Thymus (tissue), 11 donors: ENCODE data around the gene FAS. TPM values are rescaled to one million over a fixed set of nuclear protein-coding genes. Genes with fewer than 3 reads are reported as not detected.

Experiments
- DNase-seq, 9 donors: peaks; one replicate each; pipeline ENCODE4 v3.0.0-alpha.2; 2013; ENCODE audit warnings: low spot score in 9 of 9, low read depth in 6 of 9, missing footprints in 1 of 9
- H3K27ac ChIP-seq, 2 donors: one replicate each; pipeline ENCODE4 v1.5.1; 2013; ENCODE audit warnings: control low read depth in 1 of 2, low read depth in 1 of 2, low read length in 1 of 2, mild to moderate bottlenecking in 1 of 2, moderate library complexity in 1 of 2
- H3K27me3 ChIP-seq, 2 donors: one replicate each; pipeline ENCODE4 v1.5.1; 2013; ENCODE audit warnings: low read length in 1 of 2; ENCODE audit not compliant: control insufficient read depth in 2 of 2, insufficient read depth in 1 of 2
- H3K36me3 ChIP-seq, 2 donors: one replicate each; pipeline ENCODE4 v1.5.1; 2013; ENCODE audit warnings: low read length in 1 of 2, mild to moderate bottlenecking in 1 of 2, moderate library complexity in 1 of 2; ENCODE audit not compliant: control insufficient read depth in 2 of 2, insufficient read depth in 2 of 2
- H3K4me1 ChIP-seq, 2 donors: one replicate each; pipeline ENCODE4 v1.5.1; 2013; ENCODE audit warnings: low read length in 2 of 2; ENCODE audit not compliant: control insufficient read depth in 2 of 2, insufficient read depth in 2 of 2
- H3K4me3 ChIP-seq, 2 donors: one replicate each; pipeline ENCODE4 v1.5.1; 2013; ENCODE audit warnings: low read length in 2 of 2, control low read depth in 1 of 2, mild to moderate bottlenecking in 1 of 2
- H3K9me3 ChIP-seq, 2 donors: one replicate each; pipeline ENCODE4 v1.5.1; 2013; ENCODE audit warnings: low read length in 1 of 2, mild to moderate bottlenecking in 1 of 2; ENCODE audit not compliant: control insufficient read depth in 2 of 2, insufficient read depth in 1 of 2
- WGBS: extraction: QIAGEN DNeasy Blood & Tissue Kit; methylation state at CpG from one replicate; pipeline ENCODE4 v1.1.7; 2013; 5-methylcytosine and 5-hydroxymethylcytosine counted together
- polyA plus RNA-seq: library from polyadenylated mRNA; stranded (reverse); fragments of 200-250 nt; gene quantifications from one replicate; pipeline ENCODE4 v1.2.3, GENCODE V29; 2013
- total RNA-seq: library from RNA; stranded (reverse); fragments of 120-200 nt; gene quantifications from one replicate; pipeline ENCODE4 v1.2.4, GENCODE V29; 2013
- donor health status: healthy.

The FAS gene
- total and polyA plus RNA-seq, 2 donors = 31.6 to 36.8 TPM

- 82% methylated on average over 3 of the region's 3 CpGs for WGBS
- peak in 1 of 9 donors; percentile 8 for DNase-seq
- peak overlapping the region; percentile 43 to 69 for H3K4me3 ChIP-seq
- H3K36me3 ChIP-seq = no peaks in the 10 kb centered on the region
- H3K27me3 ChIP-seq = no peaks in the 10 kb centered on the region
- H3K9me3 ChIP-seq = no peaks in the 10 kb centered on the region
- peak overlapping the region; percentile 43 to 56 for H3K27ac ChIP-seq
- H3K4me1 ChIP-seq = peaks cover 3 to 7% of the 10 kb centered on the region in 2 donors
Observed at GRCh38 chr10:88975377-88975720, 15.2 kb upstream of the FAS start.

- 100% methylated on average over 2 of the region's 2 CpGs for WGBS
- H3K9me3 ChIP-seq = no peaks in the 10 kb centered on the region
- no peaks in the 10 kb centered on the region for H3K27me3 ChIP-seq
- H3K4me1 ChIP-seq = peaks cover 3 to 7% of the 10 kb centered on the region in 2 donors
- H3K27ac ChIP-seq = no peak overlapping the region
- no peak overlapping the region for H3K4me3 ChIP-seq
- DNase-seq = no peak
- H3K36me3 ChIP-seq = no peaks in the 10 kb centered on the region
Observed at GRCh38 chr10:88978463-88978862, 12.1 kb upstream of the FAS start.

GRCh38 chr10:88979153-88979562, 11.4 kb upstream of the FAS start:
- Histone ChIP-seq H3K27ac (no peak overlapping the region), H3K36me3 (no peaks in the 10 kb centered on the region), H3K27me3 (no peaks in the 10 kb centered on the region), H3K9me3 (no peaks in the 10 kb centered on the region), H3K4me1 (peaks cover 3 to 7% of the 10 kb centered on the region in 2 donors), H3K4me3 (no peak overlapping the region)
- no peak for DNase-seq
- WGBS = 9% methylated on average over 5 of the region's 5 CpGs

- H3K9me3 ChIP-seq = no peaks in the 10 kb centered on the region
- WGBS = 99% methylated on average over 4 of the region's 4 CpGs
- H3K4me3 ChIP-seq = no peak overlapping the region
- no peaks in the 10 kb centered on the region for H3K36me3 ChIP-seq
- no peak overlapping the region for H3K27ac ChIP-seq
- peaks cover 3 to 5% of the 10 kb centered on the region in 2 donors for H3K4me1 ChIP-seq
- no peak for DNase-seq
- no peaks in the 10 kb centered on the region for H3K27me3 ChIP-seq
Observed at GRCh38 chr10:88979603-88980002, 11.0 kb upstream of the FAS start.

GRCh38 chr10:88980247-88980646, 10.4 kb upstream of the FAS start:
- Histone ChIP-seq H3K36me3 (no peaks in the 10 kb centered on the region), H3K27me3 (no peaks in the 10 kb centered on the region), H3K4me1 (peaks cover 2 to 3% of the 10 kb centered on the region in 2 donors), H3K9me3 (no peaks in the 10 kb centered on the region), H3K27ac (no peak overlapping the region), H3K4me3 (no peak overlapping the region)
- WGBS = 84% methylated on average over 4 of the region's 4 CpGs
- no peak for DNase-seq

GRCh38 chr10:88980800-88981199, 9.8 kb upstream of the FAS start:
- no peaks in the 10 kb centered on the region for H3K4me1 ChIP-seq
- DNase-seq = no peak

GRCh38 chr10:88981435-88981834, 9.2 kb upstream of the FAS start:
- WGBS = 97% methylated on average over 5 of the region's 5 CpGs
- Histone ChIP-seq H3K27ac (no peak overlapping the region), H3K36me3 (no peaks in the 10 kb centered on the region), H3K9me3 (no peaks in the 10 kb centered on the region), H3K27me3 (no peaks in the 10 kb centered on the region), H3K4me1 (no peaks in the 10 kb centered on the region), H3K4me3 (no peak overlapping the region)
- DNase-seq = no peak

More at GRCh38 chr10:88980800-88981199, 9.8 kb upstream of the FAS start:
- no peaks in the 10 kb centered on the region for H3K27me3 ChIP-seq
- no peak overlapping the region for H3K27ac ChIP-seq
- WGBS = 97% methylated on average over 4 of the region's 4 CpGs
- no peak overlapping the region for H3K4me3 ChIP-seq
- no peaks in the 10 kb centered on the region for H3K9me3 ChIP-seq
- H3K36me3 ChIP-seq = no peaks in the 10 kb centered on the region

GRCh38 chr10:88982366-88982765, 8.2 kb upstream of the FAS start:
- DNase-seq = no peak
- WGBS = 96% methylated on average over 2 of the region's 2 CpGs
- Histone ChIP-seq H3K4me3 (no peak overlapping the region), H3K9me3 (no peaks in the 10 kb centered on the region), H3K27me3 (no peaks in the 10 kb centered on the region), H3K4me1 (peaks cover 0 to 1% of the 10 kb centered on the region in 2 donors), H3K27ac (no peak overlapping the region), H3K36me3 (no peaks in the 10 kb centered on the region)

GRCh38 chr10:88983206-88983605, 7.4 kb upstream of the FAS start:
- no peak overlapping the region for H3K4me3 ChIP-seq
- no peaks in the 10 kb centered on the region for H3K9me3 ChIP-seq
- 93% methylated on average over 2 of the region's 2 CpGs for WGBS
- peaks cover 0 to 3% of the 10 kb centered on the region in 2 donors for H3K4me1 ChIP-seq
- no peaks in the 10 kb centered on the region for H3K36me3 ChIP-seq
- H3K27ac ChIP-seq = no peak overlapping the region
- H3K27me3 ChIP-seq = no peaks in the 10 kb centered on the region
- no peak for DNase-seq

GRCh38 chr10:88983939-88984338, 6.7 kb upstream of the FAS start:
- no peak for DNase-seq
- no peaks in the 10 kb centered on the region for H3K27me3 ChIP-seq
- H3K4me1 ChIP-seq = peaks cover 0 to 3% of the 10 kb centered on the region in 2 donors
- no peaks in the 10 kb centered on the region for H3K9me3 ChIP-seq
- H3K36me3 ChIP-seq = no peaks in the 10 kb centered on the region
- WGBS = 97% methylated on average over 1 of the region's 1 CpG
- no peak overlapping the region for H3K4me3 ChIP-seq
- no peak overlapping the region for H3K27ac ChIP-seq
